Heart right ventricle (tissue), 16 donors: ENCODE results near the gene MRS2. TPM values are rescaled to one million over a fixed set of nuclear protein-coding genes. Genes with fewer than 3 reads are reported as not detected.
"Not testable (repeated sequence)": the region's sequence is repeated elsewhere in the genome, so short reads cannot be mapped to it uniquely, and the experiment has no call there.

Experiments used
- ATAC-seq, 8 donors: fragments of 200-7000 bp; cut with Tn5 transposase; one replicate each; pipeline ENCODE4 v1.9.1; 2020; ENCODE audit warnings: mild to moderate bottlenecking in 8 of 8, moderate library complexity in 8 of 8, moderate number of reproducible peaks in 1 of 8
- DNase-seq, 2 donors: peaks; one replicate each; pipeline ENCODE4 v3.0.0-alpha.2; 2020
- H3K27ac ChIP-seq, 10 donors: fragments of 200-600 bp; sonication (generic) in 2 of 10; one replicate each; pipeline versions ENCODE4 v1.5.0 to v1.8.0; 2020 to 2022; ENCODE audit warnings: mild to moderate bottlenecking in 3 of 10
- H3K27me3 ChIP-seq, 7 donors: fragments of 200-600 bp; one replicate each; pipeline ENCODE4 v1.8.0; 2021 to 2022; ENCODE audit warnings: mild to moderate bottlenecking in 2 of 7
- H3K36me3 ChIP-seq, 9 donors: fragments of 200-600 bp; sonication (generic) in 1 of 9; one replicate each; pipeline versions ENCODE4 v1.5.0 to v1.8.0; 2020 to 2022; ENCODE audit warnings: mild to moderate bottlenecking in 2 of 9
- H3K4me1 ChIP-seq, 9 donors: fragments of 200-600 bp; sonication (generic) in 1 of 9; one replicate each; pipeline versions ENCODE4 v1.5.0 to v1.8.0; 2020 to 2022; ENCODE audit warnings: mild to moderate bottlenecking in 4 of 9
- H3K4me3 ChIP-seq, 10 donors: fragments of 200-600 bp; sonication (generic) in 2 of 10; one replicate each; pipeline versions ENCODE4 v1.5.0 to v1.8.0; 2020 to 2022; ENCODE audit warnings: mild to moderate bottlenecking in 7 of 10, moderate library complexity in 2 of 10
- H3K9me3 ChIP-seq, 11 donors: fragments of 200-600 bp in 10 of 11; sonication (generic) in 2 of 11; one replicate each; pipeline versions ENCODE4 v1.5.0 to v1.8.0; 2013 to 2022; ENCODE audit warnings: mild to moderate bottlenecking in 2 of 11, control low read depth in 1 of 11, moderate library complexity in 1 of 11
- CTCF ChIP-seq, 9 donors: fragments of 200-600 bp; sonication (generic) in 2 of 9; IDR thresholded peaks; one replicate each; pipeline versions ENCODE4 v1.5.0 to v1.8.0; 2021 to 2022; ENCODE audit warnings: antibody characterized with exemption in 9 of 9, mild to moderate bottlenecking in 5 of 9, moderate library complexity in 1 of 9
- WGBS, 2 donors: extraction: QIAGEN DNeasy Blood & Tissue Kit; methylation state at CpG; one replicate each; pipeline ENCODE4 v1.1.7; 2013; ENCODE audit warnings: inconsistent platforms in 1 of 2; 5-methylcytosine and 5-hydroxymethylcytosine counted together
- intact Hi-C, 10 donors: fragments of 100-400 bp; cut with DNase I; formaldehyde crosslinking; loops; one replicate each; pipeline versions ENCODE4 v1.11.1 to v1.14.2; 2022
- polyA plus RNA-seq, 2 donors: library from polyadenylated mRNA; stranded (reverse); fragments of 200-250 nt; gene quantifications; one replicate each; pipeline ENCODE4 v1.2.3, GENCODE V29; 2013
- total RNA-seq, 10 donors: library from RNA; stranded (reverse); fragmentation: NEBNext Ultra II Directional in 3 of 10; extraction: Animal tissue kit (Norgen Biotek cat#: 25700) in 3 of 10; gene quantifications; one replicate each; pipeline versions ENCODE4 v1.2.1 to v1.2.4, GENCODE V29; 2021 to 2023
- donor health status: Arrhythmogenic right ventricular cardiomyopathy.
- donor health status: ischemic (EF 13 %, LVEDD 7.1; RV severe dilation, severe dysfunction).
- donor health status: healthy with polysubstance abuse.
- donor health status: DM: no; HTN: yes; CAD: no.
- donor health status: DM: no; HTN: no; CAD: no.
- donor health status: ischemic (EF 25% LVEDD 6.9; RV normal size, moderate dysfunction).
- donor health status: ischemic (EF 25% LVEDD 5.7; RV mildly dilated, moderate dysfunction).
- donor health status: healthy.
- donor health status: DM: yes; HTN: yes; CAD: no.
- donor health status: Ischemic cardiomyopathy.
- donor health status: ischemic (EF 35%, LVEDD 5.7; RV mildly dilated, moderate dysfunction).
- donor health status: nonischemic (EF 11% LVEDD 7.7; RV severe dilation, severe dysfunction).
- donor health status: DM: yes; HTN: yes; CAD: no.
- donor health status: PGD.
- donor health status: ischemic (EF 29% LVEDD 5.4; RV normal size, mild dysfunction).
- donor health status: nonischemic (EF 23%, LVEDD 6.1; RV moderate dilation, normal function).

MRS2 gene
- total and polyA plus RNA-seq, 12 donors: 18.5 to 68.6 (median 48.5) TPM

GRCh38 chr6:24394061-24394779 lies 8.5 kb upstream of the MRS2 start:
- H3K4me3 ChIP-seq: no peak overlapping the region
- 80 to 83% methylated on average over 2 of the region's 2 CpGs for WGBS, 2 donors
- no peaks in the 10 kb centered on the region for H3K36me3 ChIP-seq
- no peak for TF ChIP-seq CTCF (IDR thresholded peaks at IDR 0.05)
- peaks cover 0 to 37% (median 22%) of the 10 kb centered on the region in 7 donors for H3K27me3 ChIP-seq
- peaks cover 0 to 4% (median 0%) of the 10 kb centered on the region in 11 donors for H3K9me3 ChIP-seq
- no peak overlapping the region for H3K27ac ChIP-seq
- intact Hi-C loops: loop anchor here in 3 of 10 donors (5.0 to 10.0 kb wide), 2 partner anchors 109 to 112 kb away; no protein-coding TSS in a partner anchor
- ATAC-seq: no peak
- DNase-seq: no peak
- no peaks in the 10 kb centered on the region for H3K4me1 ChIP-seq

- TF ChIP-seq CTCF (IDR thresholded peaks at IDR 0.05): no peak
- WGBS, 2 donors: 81 to 89% methylated on average over 4 of the region's 4 CpGs
- no peaks in the 10 kb centered on the region for H3K4me1 ChIP-seq
- peaks cover 0 to 4% (median 0%) of the 10 kb centered on the region in 11 donors for H3K9me3 ChIP-seq
- H3K4me3 ChIP-seq: no peak overlapping the region
- no peaks in the 10 kb centered on the region for H3K36me3 ChIP-seq
- H3K27ac ChIP-seq: no peak overlapping the region
- no peak for DNase-seq
- H3K27me3 ChIP-seq: peaks cover 0 to 44% (median 29%) of the 10 kb centered on the region in 7 donors
- intact Hi-C loops: loop anchor here in 3 of 10 donors (5.0 to 10.0 kb wide), 2 partner anchors 110 to 113 kb away; no protein-coding TSS in a partner anchor
- peak in 1 of 8 donors; percentile 18 for ATAC-seq
Observed at GRCh38 chr6:24394780-24395437, 7.8 kb upstream of the MRS2 start.

- Histone ChIP-seq H3K9me3 (peaks cover 0 to 4% (median 0%) of the 10 kb centered on the region in 11 donors), H3K4me1 (no peaks in the 10 kb centered on the region), H3K27me3 (peaks cover 0 to 46% (median 31%) of the 10 kb centered on the region in 7 donors), H3K27ac (no peak overlapping the region), H3K36me3 (no peaks in the 10 kb centered on the region), H3K4me3 (no peak overlapping the region)
- ATAC-seq (no peak), DNase-seq (no peak)
- intact Hi-C loops: loop anchor here in 2 of 10 donors (10.0 kb wide), 1 partner anchor 112 kb away; no protein-coding TSS in a partner anchor
- TF ChIP-seq CTCF (IDR thresholded peaks at IDR 0.05): no peak
- 75 to 84% methylated on average over 1 of the region's 1 CpG for WGBS, 2 donors
Observed at GRCh38 chr6:24396824-24397223, 5.9 kb upstream of the MRS2 start.

GRCh38 chr6:24397631-24398030 lies 5.1 kb upstream of the MRS2 start:
- H3K27ac ChIP-seq: no peak overlapping the region
- ATAC-seq (no peak), DNase-seq (no peak)
- peaks cover 0 to 6% (median 4%) of the 10 kb centered on the region in 9 donors for H3K4me1 ChIP-seq
- intact Hi-C loops: loop anchor here in 2 of 10 donors (10.0 kb wide), 1 partner anchor 113 kb away; no protein-coding TSS in a partner anchor
- H3K27me3 ChIP-seq: peaks cover 0 to 46% (median 31%) of the 10 kb centered on the region in 7 donors
- WGBS, 2 donors: 61 to 71% methylated on average over 1 of the region's 1 CpG
- no peaks in the 10 kb centered on the region for H3K36me3 ChIP-seq
- H3K4me3 ChIP-seq: no peak overlapping the region
- TF ChIP-seq CTCF (IDR thresholded peaks at IDR 0.05): no peak
- peaks cover 0 to 4% (median 0%) of the 10 kb centered on the region in 11 donors for H3K9me3 ChIP-seq

- H3K27ac ChIP-seq, DNase-seq, H3K36me3 ChIP-seq, H3K9me3 ChIP-seq, ATAC-seq, intact Hi-C loops, H3K4me3 ChIP-seq: not testable (repeated sequence)
- Histone ChIP-seq H3K4me1 (peaks cover 0 to 27% (median 14%) of the 10 kb centered on the region in 9 donors), H3K27me3 (peaks cover 0 to 45% (median 31%) of the 10 kb centered on the region in 7 donors)
- 20 to 22% methylated on average over 16 to 17 of the region's 17 CpGs for WGBS, 2 donors
Observed at GRCh38 chr6:24400045-24401039, 2.4 kb upstream of the MRS2 start.
